ENCODE data around the gene DCAF12L2. TPM values are rescaled to one million over a fixed set of nuclear protein-coding genes. Genes with fewer than 3 reads are reported as not detected.

DCAF12L2 gene
- total RNA-seq (2022; extraction: Qiagen RNA extraction): 0.04 to 0.13 TPM (median 0.08 TPM) in 5 replicates

DNA sequence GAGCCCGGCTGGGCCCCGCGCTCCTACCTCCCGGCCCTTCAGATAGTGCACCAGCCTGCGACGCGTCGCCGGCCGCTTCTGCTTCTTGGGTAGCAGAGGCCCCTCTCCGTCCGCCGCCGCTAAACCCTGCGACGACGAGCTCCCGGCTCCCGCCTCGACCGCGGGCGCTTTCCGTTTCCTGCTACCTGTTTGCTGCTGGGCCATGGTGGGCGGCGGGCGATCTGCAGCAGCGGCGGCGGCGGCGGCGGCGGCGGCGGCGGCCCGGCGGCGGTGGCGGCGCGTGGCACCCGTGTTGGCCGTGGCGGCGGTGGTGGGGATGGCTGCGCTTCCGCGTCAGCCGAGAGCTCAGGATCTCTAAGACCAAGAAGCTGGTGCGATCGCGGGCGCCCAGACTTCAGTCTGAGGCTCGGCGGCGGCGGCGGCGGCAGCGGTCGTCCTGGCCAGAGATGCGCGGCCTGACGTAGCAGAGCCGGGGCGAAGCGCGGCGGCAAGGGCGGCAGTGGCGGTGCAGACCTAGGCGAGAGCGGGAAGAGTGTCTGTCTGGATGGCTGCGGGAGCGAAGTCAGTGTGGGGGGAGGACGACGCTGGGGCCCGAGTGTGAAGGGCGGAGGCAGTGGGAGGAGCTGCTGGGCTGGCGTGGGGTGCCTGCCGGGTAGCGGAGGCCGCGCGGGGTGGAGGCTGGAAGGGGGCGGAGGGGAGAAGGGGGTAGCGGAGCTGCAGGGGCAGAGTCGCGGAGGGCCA is at the start of gene DCAF12L2:
Gene DCAF12L2 (minus strand): TSS at position 569 of the 741 bp plus-strand sequence. CDS start 365 bp downstream, at position 204.

All from A549 treated with dexamethasone at 1 μM for 4 hours (cell line).